CD4-positive, alpha-beta T cell treated with Interferon gamma for 1 hour (primary cell): ENCODE measurements around the gene STIP1.

Experiments used
- DNase-seq: peaks from one replicate; pipeline ENCODE4 v3.0.0-alpha.2; 2020

Gene STIP1

GRCh38 chr11:64185693-64186491 lies at the start of gene STIP1:
TSS of gene STIP1 (plus strand) at chr11:64186171. CDS start at chr11:64186262, 91 bp downstream.
- DNase-seq, result peak; percentile 100

- DNase-seq, result no peak
These were observed 49.1 kb upstream of the STIP1 start for GRCh38 chr11:64136765-64137441.

- no peak for DNase-seq
These were observed 47.6 kb upstream of the STIP1 start for GRCh38 chr11:64138398-64138797.

GRCh38 chr11:64139049-64139448 lies 46.9 kb upstream of the STIP1 start:
- no peak for DNase-seq

- no peak for DNase-seq
These were observed 45.9 kb upstream of the STIP1 start for GRCh38 chr11:64140082-64140481.

- no peak for DNase-seq
These were observed 44.7 kb upstream of the STIP1 start for GRCh38 chr11:64141081-64141783.

GRCh38 chr11:64144587-64145472 lies 41.1 kb upstream of the STIP1 start:
- no peak for DNase-seq

GRCh38 chr11:64146036-64146955 lies 39.7 kb upstream of the STIP1 start:
- peak; percentile 59 for DNase-seq

GRCh38 chr11:64148226-64148916 lies 37.6 kb upstream of the STIP1 start:
- DNase-seq, result peak; percentile 65

- no peak for DNase-seq
These were observed 36.9 kb upstream of the STIP1 start for GRCh38 chr11:64148917-64149617.

- no peak for DNase-seq
These were observed 35.9 kb upstream of the STIP1 start for GRCh38 chr11:64150051-64150450.

GRCh38 chr11:64150481-64151239 lies 35.3 kb upstream of the STIP1 start:
- DNase-seq, result no peak

- no peak for DNase-seq
These were observed 34.6 kb upstream of the STIP1 start for GRCh38 chr11:64151337-64151736.

GRCh38 chr11:64152841-64153691 lies 32.9 kb upstream of the STIP1 start:
- DNase-seq, result peak; percentile 58

- DNase-seq, result no peak
These were observed 32.2 kb upstream of the STIP1 start for GRCh38 chr11:64153812-64154211.

- no peak for DNase-seq
These were observed 29.5 kb upstream of the STIP1 start for GRCh38 chr11:64156235-64157011.

- no peak for DNase-seq
These were observed 28.2 kb upstream of the STIP1 start for GRCh38 chr11:64157631-64158394.
